Measurements from ENCODE around the gene CDKL1. TPM values are rescaled to one million over a fixed set of nuclear protein-coding genes. Genes with fewer than 3 reads are reported as not detected.

CDKL1 gene
- polyA plus RNA-seq, 1 donor (not counting 4 experiments of a cell fraction or from before 2014, with no cell fraction given), result 4.7 TPM

GRCh38 chr14:50288146-50288545 lies 108.5 kb downstream of the CDKL1 start:
- dilution Hi-C loops (cut with MboI; ENCODE audit: extremely low pct_ligation_motif_present, low sequenced_read_pairs), result no loop called here
- Histone ChIP-seq H3K4me2 (ENCODE audit: control insufficient read depth, extremely low read depth, insufficient read depth, low read depth, low read length) (no peak overlapping the region), H2AFZ (ENCODE audit: control insufficient read depth, low read length) (no peak overlapping the region), H3K4me3 (ENCODE audit: control insufficient read depth in 2 of 3, extremely low read depth in 1 of 3, insufficient read depth in 2 of 3, low read depth in 1 of 3, low read length in 3 of 3) (no peak overlapping the region), H3K9me3 (ENCODE audit: control insufficient read depth, low read depth, low read length) (no peaks in the 10 kb centered on the region), H3K9ac (ENCODE audit: control insufficient read depth, extremely low read depth, insufficient read depth, low read length) (no peak overlapping the region), H3K9me1 (ENCODE audit: control insufficient read depth, extremely low read depth, insufficient read depth, low read length) (no peaks in the 10 kb centered on the region), H4K20me1 (ENCODE audit: control insufficient read depth, extremely low read depth, insufficient read depth, low read length) (no peaks in the 10 kb centered on the region), H3K36me3 (ENCODE audit: control insufficient read depth in 2 of 2, extremely low read depth in 1 of 2, insufficient read depth in 2 of 2, low read length in 2 of 2) (no peaks in the 10 kb centered on the region), H3K4me1 (ENCODE audit: control insufficient read depth, extremely low read depth, insufficient read depth, low read length) (no peaks in the 10 kb centered on the region), H3K27ac (ENCODE audit: control insufficient read depth, insufficient read depth, low read length) (no peak overlapping the region), H3K27me3 (ENCODE audit: control insufficient read depth, extremely low read depth, insufficient read depth, low read length) (no peaks in the 10 kb centered on the region), H3K79me2 (ENCODE audit: control insufficient read depth, insufficient read depth, low read length) (no peaks in the 10 kb centered on the region)
- FAIRE-seq (no peak), DNase-seq (ENCODE audit: low read depth, low spot score) (no peak)
- TF ChIP-seq CTCF (optimal IDR thresholded peaks at IDR 0.05 in 1 of 3, IDR thresholded peaks at IDR 0.05 in 1 of 3, conservative IDR thresholded peaks at IDR 0.05 in 1 of 3; ENCODE audit: extremely low read depth in 1 of 3, insufficient read depth in 2 of 3, low read length in 3 of 3) (no peak), EZH2 (IDR thresholded peaks at IDR 0.05; ENCODE audit: low read length) (no peak)

GRCh38 chr14:50285861-50286260 lies 110.8 kb downstream of the CDKL1 start:
- H2AFZ ChIP-seq (ENCODE audit: control insufficient read depth, low read length), result no peak overlapping the region
- FAIRE-seq, result no peak

More at GRCh38 chr14:50285861-50286260, 110.8 kb downstream of the CDKL1 start:
- Histone ChIP-seq H4K20me1 (ENCODE audit: control insufficient read depth, extremely low read depth, insufficient read depth, low read length) (no peaks in the 10 kb centered on the region), H3K4me1 (ENCODE audit: control insufficient read depth, extremely low read depth, insufficient read depth, low read length) (no peaks in the 10 kb centered on the region), H3K36me3 (ENCODE audit: control insufficient read depth in 2 of 2, extremely low read depth in 1 of 2, insufficient read depth in 2 of 2, low read length in 2 of 2) (no peaks in the 10 kb centered on the region), H3K9ac (ENCODE audit: control insufficient read depth, extremely low read depth, insufficient read depth, low read length) (no peak overlapping the region), H3K9me1 (ENCODE audit: control insufficient read depth, extremely low read depth, insufficient read depth, low read length) (no peaks in the 10 kb centered on the region), H3K4me3 (ENCODE audit: control insufficient read depth in 2 of 3, extremely low read depth in 1 of 3, insufficient read depth in 2 of 3, low read depth in 1 of 3, low read length in 3 of 3) (no peak overlapping the region), H3K4me2 (ENCODE audit: control insufficient read depth, extremely low read depth, insufficient read depth, low read depth, low read length) (no peak overlapping the region), H3K9me3 (ENCODE audit: control insufficient read depth, low read depth, low read length) (no peaks in the 10 kb centered on the region), H3K27me3 (ENCODE audit: control insufficient read depth, extremely low read depth, insufficient read depth, low read length) (no peaks in the 10 kb centered on the region), H3K79me2 (ENCODE audit: control insufficient read depth, insufficient read depth, low read length) (no peaks in the 10 kb centered on the region), H3K27ac (ENCODE audit: control insufficient read depth, insufficient read depth, low read length) (no peak overlapping the region)
- no peak for TF ChIP-seq CTCF (optimal IDR thresholded peaks at IDR 0.05 in 1 of 3, IDR thresholded peaks at IDR 0.05 in 1 of 3, conservative IDR thresholded peaks at IDR 0.05 in 1 of 3; ENCODE audit: extremely low read depth in 1 of 3, insufficient read depth in 2 of 3, low read length in 3 of 3)
- no peak for TF ChIP-seq EZH2 (IDR thresholded peaks at IDR 0.05; ENCODE audit: low read length)
- DNase-seq (ENCODE audit: low read depth, low spot score), result no peak
- dilution Hi-C loops (cut with MboI; ENCODE audit: extremely low pct_ligation_motif_present, low sequenced_read_pairs), result no loop called here

Small RNA genes lying within 50 kb of the gene (small RNA-seq; reads per million reads assigned to genes)
- 0.20 to 3.0 (median 2.5) reads per million in 3 experiments for gene MIR4504 (ENCODE audit: insufficient read length in 3 of 3, low read depth in 3 of 3, low replicate concordance in 1 of 3)

Other genes with a start within 250 kb of the CDKL1 start
- gene SOS2, start 165.3 kb downstream of the CDKL1 start, polyA plus RNA-seq, result 8.2 to 13.0 TPM (median 9.7 TPM) in 3 replicates
- gene L2HGDH, start 84.7 kb downstream of the CDKL1 start, polyA plus RNA-seq, result 5.0 to 7.9 TPM (median 6.4 TPM) in 3 replicates
- gene DMAC2L, start 84.6 kb downstream of the CDKL1 start, polyA plus RNA-seq, result 11.2 to 12.4 TPM (median 11.7 TPM) in 3 replicates
- 15.8 to 25.8 TPM (median 19.0 TPM) in 3 replicates for gene MAP4K5, start 135.7 kb upstream of the CDKL1 start, polyA plus RNA-seq
- 3.6 to 6.8 TPM (median 4.0 TPM) in 3 replicates for gene ATL1, start 163.3 kb upstream of the CDKL1 start, polyA plus RNA-seq

Measured in keratinocyte (primary cell).